Measurements from ENCODE around the gene CALML3. TPM values are rescaled to one million over a fixed set of nuclear protein-coding genes. Genes with fewer than 3 reads are reported as not detected.

Gene CALML3
- total RNA-seq, 1 donor from 2014 or later = not detected

- TF ChIP-seq CTCF (IDR thresholded peaks at IDR 0.05) = no peak
- Mint-ChIP-seq H3K36me3 (ENCODE audit: low read depth) (peaks cover 3% of the 10 kb centered on the region), H3K4me3 (ENCODE audit: unreplicated experiment) (no peak overlapping the region), H3K27ac (ENCODE audit: unreplicated experiment) (no peak overlapping the region), H3K27me3 (ENCODE audit: low read depth) (peaks cover 5% of the 10 kb centered on the region), H3K9me3 (ENCODE audit: low read depth) (no peaks in the 10 kb centered on the region), H3K4me1 (ENCODE audit: low read depth) (peaks cover 14% of the 10 kb centered on the region)
- peak; percentile 56 for DNase-seq (ENCODE audit: low spot score)
Observed at GRCh38 chr10:5534051-5534821, 9.5 kb downstream of the CALML3 start.

GRCh38 chr10:5534880-5535856 lies 10.4 kb downstream of the CALML3 start:
- H3K9me3 Mint-ChIP-seq (ENCODE audit: low read depth) = no peaks in the 10 kb centered on the region
- TF ChIP-seq CTCF (IDR thresholded peaks at IDR 0.05) = no peak
- peaks cover 5% of the 10 kb centered on the region for H3K27me3 Mint-ChIP-seq (ENCODE audit: low read depth)
- no peak for DNase-seq (ENCODE audit: low spot score)
- H3K36me3 Mint-ChIP-seq (ENCODE audit: low read depth) = peaks cover 3% of the 10 kb centered on the region
- H3K4me1 Mint-ChIP-seq (ENCODE audit: low read depth) = peaks cover 14% of the 10 kb centered on the region
- no peak overlapping the region for H3K4me3 Mint-ChIP-seq (ENCODE audit: unreplicated experiment)
- no peak overlapping the region for H3K27ac Mint-ChIP-seq (ENCODE audit: unreplicated experiment)

- peaks cover 14% of the 10 kb centered on the region for H3K4me1 Mint-ChIP-seq (ENCODE audit: low read depth)
- peaks cover 7% of the 10 kb centered on the region for H3K36me3 Mint-ChIP-seq (ENCODE audit: low read depth)
- H3K27ac Mint-ChIP-seq (ENCODE audit: unreplicated experiment) = no peak overlapping the region
- DNase-seq (ENCODE audit: low spot score) = peak; percentile 36
- peaks cover 5% of the 10 kb centered on the region for H3K9me3 Mint-ChIP-seq (ENCODE audit: low read depth)
- H3K4me3 Mint-ChIP-seq (ENCODE audit: unreplicated experiment) = no peak overlapping the region
- H3K27me3 Mint-ChIP-seq (ENCODE audit: low read depth) = peaks cover 5% of the 10 kb centered on the region
- TF ChIP-seq CTCF (IDR thresholded peaks at IDR 0.05) = no peak
Observed at GRCh38 chr10:5536486-5537081, 11.8 kb downstream of the CALML3 start.

GRCh38 chr10:5537684-5538083 lies 12.9 kb downstream of the CALML3 start:
- H3K27ac Mint-ChIP-seq (ENCODE audit: unreplicated experiment) = no peak overlapping the region
- peaks cover 14% of the 10 kb centered on the region for H3K4me1 Mint-ChIP-seq (ENCODE audit: low read depth)
- H3K27me3 Mint-ChIP-seq (ENCODE audit: low read depth) = peaks cover 5% of the 10 kb centered on the region

More at GRCh38 chr10:5537684-5538083, 12.9 kb downstream of the CALML3 start:
- Mint-ChIP-seq H3K9me3 (ENCODE audit: low read depth) (peaks cover 10% of the 10 kb centered on the region), H3K4me3 (ENCODE audit: unreplicated experiment) (no peak overlapping the region), H3K36me3 (ENCODE audit: low read depth) (peaks cover 8% of the 10 kb centered on the region)
- DNase-seq (ENCODE audit: low spot score) = no peak
- TF ChIP-seq CTCF (IDR thresholded peaks at IDR 0.05) = no peak
